Small intestine (tissue), 7 donors: Measurements from ENCODE around the gene MYO1A. TPM values are rescaled to one million over a fixed set of nuclear protein-coding genes. Genes with fewer than 3 reads are reported as not detected.

Source experiments
- DNase-seq, 2 donors: peaks; one replicate each; pipeline versions ENCODE4 v3.0.0 to v3.0.0-alpha.2; 2013
- FAIRE-seq: peaks from 2 replicates; lab custom pipeline; 2012; peaks lifted over from hg19 to GRCh38; lab: Jason Lieb, UNC
- H3K27ac ChIP-seq, 3 donors: one replicate each; pipeline ENCODE4 v1.5.1; 2013; ENCODE audit warnings: low read length in 2 of 3, mild to moderate bottlenecking in 2 of 3, control low read depth in 1 of 3, inconsistent platforms in 1 of 3, low read depth in 1 of 3, moderate library complexity in 1 of 3
- H3K27me3 ChIP-seq, 3 donors: one replicate each; pipeline ENCODE4 v1.6.1; 2013; ENCODE audit warnings: low read length in 3 of 3, inconsistent platforms in 1 of 3; ENCODE audit not compliant: control insufficient read depth in 3 of 3, insufficient read depth in 3 of 3
- H3K36me3 ChIP-seq, 3 donors: one replicate each; pipeline ENCODE4 v1.6.1; 2013; ENCODE audit warnings: low read length in 3 of 3, inconsistent platforms in 1 of 3, low read depth in 1 of 3, mild to moderate bottlenecking in 1 of 3, moderate library complexity in 1 of 3; ENCODE audit not compliant: control insufficient read depth in 3 of 3, insufficient read depth in 2 of 3
- H3K4me1 ChIP-seq, 3 donors: one replicate each; pipeline ENCODE4 v1.6.1; 2013; ENCODE audit warnings: low read length in 2 of 3, inconsistent platforms in 1 of 3, low read depth in 1 of 3, mild to moderate bottlenecking in 1 of 3, moderate library complexity in 1 of 3; ENCODE audit not compliant: control insufficient read depth in 3 of 3, insufficient read depth in 2 of 3
- H3K4me3 ChIP-seq, 3 donors: one replicate each; pipeline ENCODE4 v1.5.1; 2013; ENCODE audit warnings: low read length in 3 of 3, control low read depth in 1 of 3, inconsistent platforms in 1 of 3, low read depth in 1 of 3, mild to moderate bottlenecking in 1 of 3, moderate library complexity in 1 of 3
- H3K9me3 ChIP-seq, 2 donors: one replicate each; pipeline ENCODE4 v1.6.1; 2013; ENCODE audit warnings: low read depth in 1 of 2, low read length in 1 of 2; ENCODE audit not compliant: control insufficient read depth in 2 of 2, insufficient read depth in 1 of 2
- WGBS, 3 donors: extraction: QIAGEN DNeasy Blood & Tissue Kit; methylation state at CpG; one replicate each; pipeline ENCODE4 v1.1.7; 2013; 5-methylcytosine and 5-hydroxymethylcytosine counted together
- polyA plus RNA-seq, 4 donors: library from polyadenylated mRNA; stranded (reverse) in 3 of 4; unstranded in 1 of 4; fragments of 200-250 nt in 3 of 4; fragments of 120-200 nt in 1 of 4; gene quantifications; one replicate each; pipeline versions ENCODE4 v1.2.1 to v1.2.3, GENCODE V29; 2013
- donor health status: healthy with polysubstance abuse.
- donor health status: control.
- donor health status: control.
- donor health status: Bipolar disorder and iron deficiency.
- donor health status: healthy.

The MYO1A gene
- polyA plus RNA-seq, 4 donors = 202 to 971 (median 563) TPM

GRCh38 chr12:57094208-57095160 is 44.6 kb upstream of the MYO1A start:
- no peak for DNase-seq
- 54 to 77% (median 68%) methylated on average over 13 to 15 of the region's 15 CpGs for WGBS, 3 donors
- no peak for FAIRE-seq
- peak overlapping the region in 2 of 3 donors; percentile 17 to 78 for H3K27ac ChIP-seq
- H3K9me3 ChIP-seq = no peaks in the 10 kb centered on the region
- peaks cover 0 to 17% (median 0%) of the 10 kb centered on the region in 3 donors for H3K4me1 ChIP-seq
- no peak overlapping the region for H3K4me3 ChIP-seq
- H3K36me3 ChIP-seq = peaks cover 2 to 85% (median 19%) of the 10 kb centered on the region in 3 donors
- H3K27me3 ChIP-seq = no peaks in the 10 kb centered on the region

- peaks cover 2 to 76% (median 15%) of the 10 kb centered on the region in 3 donors for H3K36me3 ChIP-seq
Measured at GRCh38 chr12:57093415-57094207, 43.7 kb upstream of the MYO1A start.

GRCh38 chr12:57092876-57093414 is 43.0 kb upstream of the MYO1A start:
- H3K27ac ChIP-seq = peak overlapping the region in 1 of 3 donors; percentile 21
- 83 to 87% (median 86%) methylated on average over 4 of the region's 4 CpGs for WGBS, 3 donors
- FAIRE-seq (no peak), DNase-seq (no peak)
- no peak overlapping the region for H3K4me3 ChIP-seq
- peaks cover 0 to 21% (median 0%) of the 10 kb centered on the region in 3 donors for H3K4me1 ChIP-seq
- H3K27me3 ChIP-seq = no peaks in the 10 kb centered on the region
- no peaks in the 10 kb centered on the region for H3K9me3 ChIP-seq
- peaks cover 0 to 73% (median 12%) of the 10 kb centered on the region in 3 donors for H3K36me3 ChIP-seq

More at GRCh38 chr12:57093415-57094207, 43.7 kb upstream of the MYO1A start:
- Histone ChIP-seq H3K9me3 (no peaks in the 10 kb centered on the region), H3K4me3 (no peak overlapping the region), H3K27ac (peak overlapping the region in 2 of 3 donors; percentile 57 to 69), H3K27me3 (no peaks in the 10 kb centered on the region), H3K4me1 (peaks cover 0 to 17% (median 0%) of the 10 kb centered on the region in 3 donors)
- 44 to 73% (median 61%) methylated on average over 22 to 24 of the region's 24 CpGs for WGBS, 3 donors
- DNase-seq = no peak
- FAIRE-seq = no peak

GRCh38 chr12:57092529-57092862 is 42.6 kb upstream of the MYO1A start:
- WGBS, 3 donors = 77 to 85% (median 84%) methylated on average over 5 of the region's 5 CpGs
- Histone ChIP-seq H3K4me3 (no peak overlapping the region), H3K27me3 (no peaks in the 10 kb centered on the region), H3K9me3 (no peaks in the 10 kb centered on the region), H3K4me1 (peaks cover 0 to 21% (median 0%) of the 10 kb centered on the region in 3 donors), H3K27ac (peak overlapping the region in 1 of 3 donors; percentile 21), H3K36me3 (peaks cover 0 to 70% (median 9%) of the 10 kb centered on the region in 3 donors)
- no peak for DNase-seq
- no peak for FAIRE-seq

DNA sequence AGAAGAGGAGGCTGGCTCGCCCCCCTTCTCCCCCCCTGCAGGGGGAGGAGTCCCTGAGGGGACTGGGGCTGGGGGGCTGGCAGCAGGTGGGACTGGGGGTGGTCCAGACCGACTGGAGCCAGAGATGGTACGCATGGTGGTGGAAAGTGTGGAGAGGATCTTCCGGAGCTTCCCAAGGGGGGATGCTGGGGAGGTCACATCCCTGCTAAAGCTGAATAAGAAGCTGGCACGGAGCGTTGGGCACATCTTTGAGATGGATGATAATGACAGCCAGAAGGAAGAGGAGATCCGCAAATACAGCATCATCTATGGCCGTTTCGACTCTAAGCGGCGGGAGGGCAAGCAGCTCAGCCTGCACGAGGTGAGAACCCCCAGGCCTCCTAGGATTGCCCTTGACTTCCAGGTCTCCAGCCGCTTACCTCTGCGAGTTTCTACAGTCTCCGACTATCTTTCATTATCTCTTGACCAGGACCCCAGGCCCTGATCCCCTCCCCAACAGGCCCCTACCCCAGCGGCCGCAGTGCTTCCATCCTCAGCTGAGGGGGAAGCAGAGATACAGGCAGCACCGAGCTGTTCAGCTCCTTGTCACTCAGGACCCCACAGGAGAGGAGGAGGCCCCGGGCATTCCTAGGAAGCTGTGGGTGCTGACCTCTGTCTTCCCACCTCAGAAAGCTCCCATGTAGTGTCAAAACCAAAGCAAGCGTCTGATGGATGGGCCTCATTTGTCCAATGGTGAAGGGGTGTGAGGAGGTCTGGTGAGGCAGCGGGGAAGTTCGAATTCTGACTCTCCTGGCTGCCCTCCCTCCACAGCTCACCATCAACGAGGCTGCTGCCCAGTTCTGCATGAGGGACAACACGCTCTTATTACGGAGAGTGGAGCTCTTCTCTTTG is 42.0 kb upstream of the MYO1A start:
- H3K27ac ChIP-seq = no peak overlapping the region
- H3K4me1 ChIP-seq = peaks cover 0 to 16% (median 0%) of the 10 kb centered on the region in 3 donors
- 79 to 86% (median 85%) methylated on average over 25 of the region's 25 CpGs for WGBS, 3 donors
- H3K27me3 ChIP-seq = no peaks in the 10 kb centered on the region
- DNase-seq (no peak), FAIRE-seq (no peak)
- peaks cover 0 to 65% (median 7%) of the 10 kb centered on the region in 3 donors for H3K36me3 ChIP-seq
- no peaks in the 10 kb centered on the region for H3K9me3 ChIP-seq
- no peak overlapping the region for H3K4me3 ChIP-seq

- H3K4me1 ChIP-seq = peaks cover 0 to 21% (median 0%) of the 10 kb centered on the region in 3 donors
- FAIRE-seq = no peak
Measured at GRCh38 chr12:57090924-57091637, 41.2 kb upstream of the MYO1A start.

DNA sequence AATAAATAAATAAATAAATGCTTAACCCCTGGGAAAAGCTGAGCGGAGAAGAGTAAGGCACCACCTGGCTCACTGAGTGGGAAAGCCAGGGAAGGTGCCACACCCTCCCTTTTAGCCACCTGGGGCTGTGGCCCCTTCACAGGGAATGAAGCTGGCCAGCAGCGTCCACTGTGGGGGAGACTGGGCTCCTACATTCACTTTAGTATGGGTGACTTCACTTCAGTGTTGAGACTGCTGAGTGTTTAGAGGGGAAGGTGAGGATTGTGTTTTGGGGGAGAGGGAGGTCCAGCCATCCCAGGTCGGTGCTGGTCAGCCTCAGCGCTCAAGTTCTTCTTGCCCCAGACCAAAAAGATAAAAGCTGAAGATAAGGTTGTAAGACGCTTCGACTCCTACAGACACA is 40.6 kb upstream of the MYO1A start:
- WGBS, 3 donors = 66 to 78% (median 74%) methylated on average over 6 of the region's 6 CpGs
- no peaks in the 10 kb centered on the region for H3K9me3 ChIP-seq
- H3K36me3 ChIP-seq = peaks cover 0 to 52% (median 2%) of the 10 kb centered on the region in 3 donors
- H3K27ac ChIP-seq = peak overlapping the region in 1 of 3 donors; percentile 26
- DNase-seq (no peak), FAIRE-seq (no peak)
- H3K4me1 ChIP-seq = peaks cover 0 to 27% (median 0%) of the 10 kb centered on the region in 3 donors
- peak overlapping the region in 2 of 3 donors; percentile 10 to 76 for H3K4me3 ChIP-seq
- H3K27me3 ChIP-seq = no peaks in the 10 kb centered on the region

More at GRCh38 chr12:57090924-57091637, 41.2 kb upstream of the MYO1A start:
- H3K27ac ChIP-seq = no peak overlapping the region
- WGBS, 3 donors = 72 to 88% (median 80%) methylated on average over 22 of the region's 22 CpGs
- peaks cover 0 to 57% (median 2%) of the 10 kb centered on the region in 3 donors for H3K36me3 ChIP-seq
- no peak for DNase-seq
- H3K9me3 ChIP-seq = no peaks in the 10 kb centered on the region
- no peaks in the 10 kb centered on the region for H3K27me3 ChIP-seq
- H3K4me3 ChIP-seq = peak overlapping the region in 1 of 3 donors; percentile 76
